Posterior cingulate gyrus (tissue), 11 donors: ENCODE measurements around the gene TGM4.

Source experiments
- DNase-seq, 10 donors: peaks; one replicate each; pipeline versions ENCODE4 v3.0.0 to v3.0.0-alpha.2; 2020 to 2021; ENCODE audit warnings: mixed read lengths in 3 of 10
- intact Hi-C: fragments of 100-400 bp; cut with DNase I; formaldehyde crosslinking; loops from one replicate; pipeline ENCODE4 v1.15.1; 2023

Gene TGM4

GRCh38 chr3:44910693-44911092, 36.3 kb downstream of the TGM4 start:
- intact Hi-C loops, result no loop called here
- no peak for DNase-seq

- peak in 6 of 10 donors; percentile 50 to 93 (median 58) for DNase-seq
- intact Hi-C loops, result loop anchor here (1.0 kb wide), 1 partner anchor 381 kb away; no protein-coding TSS in a partner anchor
These were observed 39.6 kb downstream of the TGM4 start for GRCh38 chr3:44913868-44914468.

- intact Hi-C loops, result no loop called here
- DNase-seq, result no peak
These were observed 40.5 kb downstream of the TGM4 start for GRCh38 chr3:44914936-44915335.

GRCh38 chr3:44915702-44916438, 41.5 kb downstream of the TGM4 start:
- intact Hi-C loops, result no loop called here
- no peak for DNase-seq

DNA sequence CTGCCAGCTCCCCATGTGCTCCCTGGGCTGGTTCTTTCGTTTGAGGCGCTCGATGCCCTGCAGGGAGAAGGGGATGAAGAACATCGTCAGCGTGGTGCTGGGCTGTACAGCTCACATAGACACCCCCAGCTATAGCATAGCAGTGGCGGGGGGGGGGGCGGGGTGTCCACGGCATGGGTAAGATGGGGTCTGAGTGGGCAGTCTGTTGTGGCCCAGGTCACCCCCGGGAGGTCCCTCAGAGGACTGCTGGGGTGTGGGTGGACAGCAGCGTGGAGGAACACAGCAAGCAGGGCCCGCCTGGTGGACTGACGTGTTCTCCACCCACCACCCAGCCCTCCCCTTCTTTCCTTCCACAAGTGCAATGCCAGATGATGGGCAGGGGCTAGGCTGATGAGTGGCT, 43.7 kb downstream of the TGM4 start:
- intact Hi-C loops, result no loop called here
- no peak for DNase-seq

- intact Hi-C loops, result no loop called here
- DNase-seq, result no peak
These were observed 44.2 kb downstream of the TGM4 start for GRCh38 chr3:44918581-44918980.

- DNase-seq, result peak in 3 of 10 donors; percentile 15 to 67 (median 31)
- intact Hi-C loops, result no loop called here
These were observed 45.7 kb downstream of the TGM4 start for GRCh38 chr3:44920081-44920480.

DNA sequence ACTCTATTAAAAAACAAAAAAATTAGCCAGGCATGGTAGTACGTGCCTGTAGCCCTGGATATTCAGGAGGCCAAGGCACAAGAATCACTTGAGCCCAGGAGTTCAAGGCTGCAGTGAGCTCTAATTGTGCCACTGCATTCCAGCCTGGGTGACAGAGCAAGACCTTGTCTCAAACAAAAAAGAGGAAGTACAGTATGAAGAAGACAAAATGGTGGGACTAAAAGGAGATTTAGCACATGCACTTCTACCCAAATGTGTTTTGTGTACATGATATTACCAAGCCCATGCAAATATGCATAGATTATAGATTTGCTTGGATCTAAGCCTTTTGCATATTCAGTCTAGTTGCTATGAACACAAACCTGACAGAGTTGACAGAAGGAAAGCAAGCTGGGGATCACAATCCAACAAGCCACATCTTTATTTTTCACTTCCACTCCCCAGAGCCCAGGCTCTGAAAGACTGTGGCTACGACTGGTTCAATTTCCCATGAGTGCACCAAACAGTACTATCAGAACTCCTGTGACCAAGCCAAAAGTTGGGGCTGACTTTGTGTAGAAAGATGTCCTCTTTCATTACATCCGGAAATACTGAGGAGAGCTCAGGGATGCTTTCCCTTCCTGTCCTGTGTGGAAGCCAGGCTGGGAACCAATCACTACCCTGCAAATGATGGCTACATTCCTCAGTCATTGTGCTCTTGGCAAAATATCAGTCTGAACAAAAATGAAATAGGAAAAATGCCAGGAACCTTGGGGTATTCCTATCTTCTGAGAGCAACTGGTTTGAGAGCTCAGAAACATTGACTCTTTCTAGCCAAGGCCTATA, 49.4 kb downstream of the TGM4 start:
- intact Hi-C loops, result no loop called here
- no peak for DNase-seq

GRCh38 chr3:44924457-44925084, 50.2 kb downstream of the TGM4 start:
- no peak for DNase-seq
- intact Hi-C loops, result no loop called here

GRCh38 chr3:44926172-44926571, 51.8 kb downstream of the TGM4 start:
- DNase-seq, result no peak
- intact Hi-C loops, result no loop called here

GRCh38 chr3:44926921-44927320, 52.5 kb downstream of the TGM4 start:
- DNase-seq, result no peak

GRCh38 chr3:44927371-44927770, 53.0 kb downstream of the TGM4 start:
- intact Hi-C loops, result no loop called here
- DNase-seq, result no peak

More at GRCh38 chr3:44926921-44927320, 52.5 kb downstream of the TGM4 start:
- intact Hi-C loops, result no loop called here

DNA sequence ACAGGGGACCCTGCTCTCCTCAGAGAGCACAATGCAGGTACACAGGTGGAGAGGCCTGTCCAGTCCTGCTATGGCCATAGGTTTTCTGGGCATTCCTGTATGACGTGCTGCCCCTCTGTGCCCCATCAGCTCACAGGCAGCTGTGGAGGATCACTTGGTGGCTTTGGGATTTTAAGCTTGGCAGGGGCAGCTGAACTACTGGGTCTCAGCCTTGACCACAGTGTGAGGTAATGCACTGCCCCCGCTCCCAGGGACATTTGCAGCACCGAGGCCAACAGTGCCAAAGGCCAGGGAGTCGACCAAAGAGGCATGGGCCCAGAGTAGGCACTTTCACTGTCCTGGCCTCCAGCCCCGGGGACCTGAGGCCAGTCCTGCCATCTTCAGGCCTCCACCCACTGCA, 55.4 kb downstream of the TGM4 start:
- intact Hi-C loops, result no loop called here
- no peak for DNase-seq

GRCh38 chr3:44930911-44931310, 56.5 kb downstream of the TGM4 start:
- no peak for DNase-seq
- intact Hi-C loops, result no loop called here

GRCh38 chr3:44931791-44932190, 57.4 kb downstream of the TGM4 start:
- intact Hi-C loops, result no loop called here
- DNase-seq, result no peak

DNA sequence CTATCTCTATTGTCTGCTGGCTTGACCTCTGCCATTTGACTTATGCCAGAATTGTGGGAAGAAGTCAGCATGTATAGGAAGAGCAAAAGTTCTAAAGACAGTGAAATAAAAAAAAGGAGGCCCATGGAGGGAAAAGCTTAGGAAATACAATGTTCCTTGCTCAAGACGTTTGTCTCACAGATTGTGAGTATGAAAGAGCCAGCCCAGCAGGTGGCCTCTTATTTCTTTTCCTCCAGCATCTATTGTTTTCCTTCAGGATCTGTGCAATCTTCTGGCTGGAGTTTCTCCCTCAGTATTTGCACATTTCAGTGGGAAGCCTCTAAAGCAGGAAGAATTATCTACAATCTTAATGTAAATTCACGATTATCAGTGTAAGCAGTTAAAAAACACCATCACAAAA, 57.9 kb downstream of the TGM4 start:
- intact Hi-C loops, result no loop called here
- no peak for DNase-seq

DNA sequence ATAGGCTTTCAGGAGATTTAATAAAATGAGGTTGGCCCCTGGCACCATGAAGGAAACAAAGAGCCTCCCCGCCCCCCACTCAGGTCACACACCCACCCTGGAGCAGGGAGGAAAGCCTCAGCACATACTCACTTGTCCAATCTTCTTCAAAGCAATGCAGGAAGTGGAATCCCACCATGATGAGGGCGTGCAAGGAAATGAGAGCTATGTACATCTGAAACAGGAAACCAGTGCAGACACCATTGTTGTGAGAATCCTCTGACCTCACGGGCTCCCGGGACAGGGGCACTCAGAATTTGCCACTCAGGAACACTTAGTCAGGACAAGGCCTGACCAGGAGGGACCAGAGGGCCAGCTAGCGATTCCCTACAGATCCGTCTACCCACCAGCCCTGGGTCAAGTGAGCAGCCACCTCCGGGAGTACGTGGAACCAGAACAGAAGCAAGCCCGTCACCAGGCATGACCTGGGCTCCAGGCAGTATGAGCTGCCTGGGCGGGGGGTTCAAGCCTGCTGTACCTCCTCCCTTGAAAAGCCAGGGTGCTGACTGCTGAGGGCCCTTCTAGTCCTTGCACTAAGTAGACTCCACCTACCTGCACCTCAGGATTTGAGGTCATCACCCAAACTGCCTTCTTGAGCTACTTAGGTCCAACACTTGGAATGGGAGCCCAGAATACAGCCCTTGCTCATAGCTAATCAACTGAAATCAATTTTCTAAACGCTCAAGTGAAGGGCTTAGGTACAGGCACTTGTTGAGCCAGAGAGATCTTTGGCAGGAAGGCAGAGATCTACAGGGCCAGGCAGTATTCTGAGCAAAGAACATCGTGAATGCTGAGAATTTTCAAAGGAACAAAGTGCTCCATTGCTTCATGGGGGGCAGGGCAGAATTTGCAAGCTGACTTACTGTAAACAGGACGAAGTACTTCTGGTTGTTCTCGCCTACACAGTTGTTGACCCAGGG, 58.9 kb downstream of the TGM4 start:
- DNase-seq, result no peak

GRCh38 chr3:44939581-44940036, 65.2 kb downstream of the TGM4 start:
- intact Hi-C loops, result no loop called here
- no peak for DNase-seq

More for the DNA sequence above, 58.9 kb downstream of the TGM4 start:
- intact Hi-C loops, result no loop called here

- intact Hi-C loops, result no loop called here
- no peak for DNase-seq
These were observed 68.0 kb downstream of the TGM4 start for GRCh38 chr3:44942202-44942921.
